K562 (cell line): ENCODE results near the gene YJU2. TPM values are rescaled to one million over a fixed set of nuclear protein-coding genes. Genes with fewer than 3 reads are reported as not detected.
"Not testable (repeated sequence)": the region's sequence is repeated elsewhere in the genome, so short reads cannot be mapped to it uniquely, and the experiment has no call there.

Experiments
- ATAC-seq: fragments of 200-7000 bp; cut with Tn5 transposase; 3 replicates; pipeline ENCODE4 v1.9.1; 2020; ENCODE audit warnings: moderate library complexity
- BruUV-seq: library from RNA; stranded (reverse); fragments of 400-500 nt; replicated peaks from 2 replicates; lab custom pipeline; 2021; lab: Mats Ljungman, UMichigan
- CTCF ChIA-PET: fragments of 300-600 bp; formaldehyde crosslinking; extraction: SDS; loops from one replicate; lab custom pipeline; 2021; ENCODE audit warnings: low intra/inter-chr PET ratio; lab: Yijun Ruan, JAX
- POLR2A ChIA-PET: fragments of 300-600, 350-650 bp; sonication (Branson Sonifier 250); formaldehyde crosslinking; extraction: SDS; loops from one replicate; lab custom pipeline; 2021; ENCODE audit warnings: antibody characterized with exemption, inconsistent platforms; lab: Yijun Ruan, JAX
- DNase-seq, 4 experiments: peaks; one replicate each; pipeline versions ENCODE4 v3.0.0 to v3.0.0-alpha.2; 2011 to 2018; ENCODE audit warnings: low spot score in 3 of 4, mixed read lengths in 3 of 4; ENCODE audit errors: extremely low read depth in 1 of 4
- FAIRE-seq: peaks from 2 replicates; lab custom pipeline; 2011; peaks lifted over from hg19 to GRCh38; lab: Jason Lieb, UNC
- H2AFZ ChIP-seq: 2 replicates; pipeline ENCODE4 v1.6.0; 2011; ENCODE audit warnings: low read depth, low read length, control low read depth, inconsistent platforms
- H3K27ac ChIP-seq: fragments of 200-600 bp; 3 replicates; pipeline ENCODE4 v1.8.0; 2011; ENCODE audit warnings: low read depth, mild to moderate bottlenecking, control low read depth, inconsistent platforms, low read length, moderate library complexity, mixed read lengths; ENCODE audit errors: extremely low read depth
- H3K27me3 ChIP-seq, 2 experiments: fragments of 300-600 bp in 1 of 2; 2 replicates in 1 of 2; 3 replicates in 1 of 2; pipeline versions ENCODE4 v1.6.0 to v1.8.0; 2011; ENCODE audit warnings: inconsistent platforms in 2 of 2, low read length in 2 of 2, mild to moderate bottlenecking in 1 of 2, mixed read lengths in 1 of 2, moderate library complexity in 1 of 2; ENCODE audit not compliant: control insufficient read depth in 2 of 2, insufficient read depth in 2 of 2
- H3K36me3 ChIP-seq: fragments of 300-600 bp; 3 replicates; pipeline ENCODE4 v1.8.0; 2011; ENCODE audit warnings: mild to moderate bottlenecking, low read length, inconsistent platforms; ENCODE audit not compliant: control insufficient read depth, insufficient read depth
- H3K4me1 ChIP-seq, 2 experiments: fragments of 200-600 bp in 1 of 2; replicated peaks in 1 of 2; 2 replicates in 1 of 2; 3 replicates in 1 of 2; pipeline versions ENCODE4 v1.5.1 to v1.8.0; 2011; ENCODE audit warnings: inconsistent platforms in 2 of 2, low read length in 2 of 2, mild to moderate bottlenecking in 1 of 2, mixed read lengths in 1 of 2, moderate library complexity in 1 of 2; ENCODE audit not compliant: control insufficient read depth in 2 of 2, insufficient read depth in 2 of 2
- H3K4me2 ChIP-seq: 2 replicates; pipeline ENCODE4 v1.6.1; 2011; ENCODE audit warnings: low read length, control low read depth, inconsistent platforms, mixed read lengths; ENCODE audit not compliant: insufficient read depth
- H3K4me3 ChIP-seq: fragments of 200-600 bp; sonication (generic), shearing (Covaris generic); 2 replicates; pipeline ENCODE4 v1.5.1; 2016; ENCODE audit warnings: control low read depth, inconsistent platforms
- H3K79me2 ChIP-seq: fragments of 200-600 bp; 3 replicates; pipeline ENCODE4 v1.8.0; 2011; ENCODE audit warnings: low read length, inconsistent platforms; ENCODE audit not compliant: control insufficient read depth, insufficient read depth
- H3K9ac ChIP-seq, 2 experiments: 2 replicates each; pipeline versions ENCODE4 v1.6.0 to v1.6.1; 2011; ENCODE audit warnings: low read depth in 2 of 2, low read length in 2 of 2, control low read depth in 1 of 2, inconsistent platforms in 1 of 2, mild to moderate bottlenecking in 1 of 2, mixed read lengths in 1 of 2; ENCODE audit not compliant: insufficient read depth in 1 of 2
- H3K9me1 ChIP-seq: one replicate; pipeline ENCODE4 v1.6.0; 2011; ENCODE audit warnings: inconsistent platforms, mild to moderate bottlenecking, low read length, moderate library complexity; ENCODE audit not compliant: control insufficient read depth, insufficient read depth
- H3K9me3 ChIP-seq: replicated peaks from 2 replicates; pipeline ENCODE4 v1.5.1; 2011; ENCODE audit warnings: low read depth, low read length, inconsistent platforms; ENCODE audit not compliant: control insufficient read depth, insufficient read depth
- H4K20me1 ChIP-seq: replicated peaks from 2 replicates; pipeline ENCODE4 v1.6.1; 2011; ENCODE audit warnings: low read length, inconsistent platforms, mixed read lengths; ENCODE audit not compliant: control insufficient read depth, insufficient read depth
- ARID2 ChIP-seq: fragments of 450-650 bp; IDR thresholded peaks from 2 replicates; pipeline ENCODE4 v1.6.1; 2017; ENCODE audit warnings: antibody characterized with exemption, mild to moderate bottlenecking
- ASH1L ChIP-seq: fragments of 450-650 bp; IDR thresholded peaks from 2 replicates; pipeline ENCODE4 v1.6.1; 2018; ENCODE audit warnings: borderline replicate concordance, mild to moderate bottlenecking, low read depth; ENCODE audit not compliant: partially characterized antibody
- HDAC8 ChIP-seq: fragments of 450-650 bp; IDR thresholded peaks from 2 replicates; pipeline ENCODE4 v1.6.1; 2016; ENCODE audit warnings: mild to moderate bottlenecking, missing genetic modification characterization, moderate library complexity, missing compliant biosample characterization
- MCM7 ChIP-seq, 2 experiments: fragments of 450-650 bp; IDR thresholded peaks; 2 replicates each; pipeline ENCODE4 v1.6.1; 2016 to 2018
- MECOM ChIP-seq: fragments of 250-450 bp; sonication (Bioruptor Pico); IDR thresholded peaks from 2 replicates; pipeline ENCODE4 v1.8.0; 2022; ENCODE audit warnings: inconsistent platforms
- PCBP1 ChIP-seq: fragments of 200-400 bp; formaldehyde crosslinking; IDR thresholded peaks from 2 replicates; pipeline ENCODE4 v1.6.1; 2018; ENCODE audit warnings: mild to moderate bottlenecking, low read depth, low read length; ENCODE audit not compliant: poor library complexity, severe bottlenecking
- RNF219 ChIP-seq: fragments of 250-450 bp; sonication (Bioruptor Pico); IDR thresholded peaks from 2 replicates; pipeline ENCODE4 v1.5.0; 2022; ENCODE audit warnings: mild to moderate bottlenecking
- SAP30 ChIP-seq: fragments of 200-600 bp; sonication (generic); IDR thresholded peaks from 2 replicates; pipeline ENCODE4 v1.6.1; 2012; ENCODE audit warnings: borderline replicate concordance, low read depth, mild to moderate bottlenecking, moderate library complexity, low read length, control low read depth, inconsistent platforms; ENCODE audit not compliant: insufficient read depth, poor library complexity, severe bottlenecking
- YBX1 ChIP-seq: fragments of 450-650 bp; IDR thresholded peaks from 2 replicates; pipeline ENCODE4 v1.7.1; 2016; ENCODE audit warnings: mild to moderate bottlenecking
- ZNF354B ChIP-seq: fragments of 250-450 bp; sonication (Bioruptor Pico); IDR thresholded peaks from 2 replicates; pipeline ENCODE4 v1.4.0; 2020
- ZNF589 ChIP-seq: fragments of 200-800 bp; sonication (Bioruptor generic); IDR thresholded peaks from 2 replicates; pipeline ENCODE4 v1.6.1; 2016; ENCODE audit warnings: low read depth, missing genetic modification characterization, missing compliant biosample characterization
- WGBS: fragments of 100-300 bp; shearing (Covaris generic); methylation state at CpG from one replicate; pipeline ENCODE4 v1.1.6; 2016; ENCODE audit warnings: low coverage, mixed read lengths; ENCODE audit not compliant: insufficient coverage; ENCODE audit errors: missing lambda C conversion rate; 5-methylcytosine and 5-hydroxymethylcytosine counted together
- in situ Hi-C: fragments of 300-500 bp; cut with MboI; formaldehyde crosslinking; loops from 4 replicates; pipeline ENCODE4 v1.15.0; 2018; ENCODE audit warnings: inconsistent platforms, mixed read lengths
- intact Hi-C: fragments of 100-400 bp; cut with micrococcal nuclease; formaldehyde crosslinking; loops from 2 replicates; pipeline ENCODE4 v1.14.2; 2022
- polyA plus RNA-seq, 8 experiments: library from polyadenylated mRNA; depleted of rRNA in 4 of 8; stranded (reverse) in 5 of 8; unstranded in 3 of 8; fragments of >200 nt; fragmentation: Nextera tagmentation in 2 of 8; fragmentation: Illumina TruSeq in 1 of 8; extraction: Ambion mirVana in 2 of 8; extraction: Trizol in 1 of 8; gene quantifications; 2 replicates each; pipeline versions ENCODE4 v1.2.1 to v1.2.3, GENCODE V29; 2011 to 2014; ENCODE audit warnings: inconsistent platforms in 1 of 8, missing spikeins in 1 of 8
- total RNA-seq, 7 experiments: library from RNA; depleted of rRNA in 6 of 7; stranded (reverse); fragments of >200 nt in 6 of 7; fragmentation: Illumina TruSeq in 2 of 7; extraction: Trizol in 2 of 7; gene quantifications; 2 replicates each; pipeline versions ENCODE4 v1.2.1 to v1.2.3, GENCODE V29; 2011 to 2021; ENCODE audit warnings: low replicate concordance in 1 of 7

Gene YJU2
- total and polyA plus RNA-seq, 9 of the 15 experiments (the other 6 are each of a cell fraction or from before 2014, with no cell fraction given): 0.41 to 34.9 (median 19.3) TPM

GRCh38 chr19:4232139-4232538 lies 14.7 kb upstream of the YJU2 start:
- H3K4me2 ChIP-seq, ATAC-seq, FAIRE-seq, H3K36me3 ChIP-seq, H4K20me1 ChIP-seq, H3K79me2 ChIP-seq, H3K4me3 ChIP-seq, in situ Hi-C loops, H2AFZ ChIP-seq, CTCF ChIA-PET, BruUV-seq, intact Hi-C loops, H3K27ac ChIP-seq, H3K9me3 ChIP-seq, H3K9ac ChIP-seq, H3K9me1 ChIP-seq, DNase-seq: not testable (repeated sequence)
- POLR2A ChIA-PET: interaction anchor here (3.0 kb wide), 1 partner anchor 15 kb away, joined by 13 read pairs; the partner anchor contains the start of gene YJU2
- Histone ChIP-seq H3K4me1 (peaks cover 7 to 33% of the 10 kb centered on the region in 2 experiments; a peak in 4 of 5 replicates), H3K27me3 (peaks cover 12 to 27% of the 10 kb centered on the region in 2 experiments; a peak in 3 of 5 replicates)
- 8% methylated on average over 3 of the region's 5 CpGs for WGBS

DNA sequence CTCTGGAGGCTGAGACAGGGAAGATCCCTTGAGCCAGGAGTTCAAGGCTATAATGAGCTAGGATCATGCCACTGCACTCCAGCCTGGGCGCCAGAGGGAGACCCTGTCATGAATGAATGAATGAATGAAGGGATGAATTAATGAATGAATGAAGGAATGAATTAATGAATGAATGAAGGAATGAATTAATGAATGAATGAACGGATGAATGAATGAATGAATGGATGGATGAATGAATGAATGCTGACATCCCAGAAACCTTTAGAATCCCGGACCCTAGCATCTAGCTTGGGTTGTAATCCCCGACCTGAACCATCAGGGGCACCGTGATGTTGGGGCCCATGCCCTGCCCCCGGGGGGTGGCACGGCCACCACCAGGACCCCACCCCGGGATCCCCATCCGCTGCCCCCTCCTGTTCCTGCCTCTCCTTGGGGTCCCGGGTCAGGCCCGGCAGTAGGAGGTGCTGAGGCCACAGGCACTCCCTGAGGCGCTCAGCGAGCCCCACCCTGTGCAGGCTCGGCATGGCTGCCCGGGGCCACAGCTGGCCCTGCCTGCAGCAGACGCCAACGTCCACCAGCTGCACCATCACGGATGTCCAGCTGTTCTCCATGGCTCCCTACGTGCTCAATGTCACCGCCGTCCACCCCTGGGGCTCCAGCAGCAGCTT lies 14.1 kb upstream of the YJU2 start:
- POLR2A ChIA-PET: interaction anchor here (0.7 to 3.0 kb wide), 2 partner anchors 14 to 799 kb away, joined by 3 to 13 read pairs; partner anchors contain the start of gene YJU2
- Histone ChIP-seq H3K27me3 (peaks cover 12 to 27% of the 10 kb centered on the region in 2 experiments; a peak in 3 of 5 replicates), H2AFZ (peak overlapping the region; percentile 75), H3K9ac (peak overlapping the region in 1 of 2 experiments; percentile 83; a peak in 2 of 4 replicates), H3K9me1 (no peaks in the 10 kb centered on the region), H3K9me3 (no peaks in the 10 kb centered on the region), H3K36me3 (no peaks in the 10 kb centered on the region), H3K27ac (no peak overlapping the region), H3K4me2 (peak overlapping the region; percentile 44; the same call in 1 of the 2 replicates), H3K79me2 (no peaks in the 10 kb centered on the region), H3K4me1 (peaks cover 5 to 32% of the 10 kb centered on the region in 2 experiments; a peak in 4 of 5 replicates), H3K4me3 (0 out of 2 replicates have a peak overlapping the region, but pooled peaks have one; percentile 1), H4K20me1 (0 out of 2 replicates have a peak, but pooled peaks cover 5% of the 10 kb centered on the region)
- intact Hi-C loops: no loop called here
- CTCF ChIA-PET: interaction anchor here (0.6 kb wide), 1 partner anchor 71 kb away, joined by 3 read pairs; no protein-coding TSS in a partner anchor
- ATAC-seq (peak; percentile 76), DNase-seq (peak in 2 of 4 experiments; percentile 13 to 23), FAIRE-seq (no peak)
- WGBS: 11% methylated on average over 17 of the region's 21 CpGs
- in situ Hi-C loops: no loop called here
- no TSS peak for BruUV-seq
- TF ChIP-seq YBX1 (no peak), HDAC8 (tag) (no peak), RNF219 (CRISPR knock-in tag) (no peak), ZNF589 (CRISPR knock-in tag) (no peak), SAP30 (no peak), ASH1L (no peak), ZNF354B (CRISPR knock-in tag) (no peak), MCM7 (IDR thresholded peaks at IDR 0.05) (no peak), PCBP1 (peak; percentile 14), ARID2 (no peak), MECOM (no peak)
